Fibroblast of villous mesenchyme (primary cell): Measurements from ENCODE around the gene HOTAIR. TPM values are rescaled to one million over a fixed set of nuclear protein-coding genes. Genes with fewer than 3 reads are reported as not detected.

ENCODE experiments used
- DNase-seq: peaks from one replicate; pipeline ENCODE4 v3.0.0-alpha.2; 2010; ENCODE audit warnings: low read depth
- H3K4me3 ChIP-seq: 2 replicates; pipeline ENCODE4 v1.5.1; 2011; ENCODE audit warnings: low read depth, mild to moderate bottlenecking, low read length
- total RNA-seq: library from RNA; depleted of rRNA; stranded (reverse); fragments of >200 nt; gene quantifications from 2 replicates; pipeline ENCODE4 v1.2.3, GENCODE V29; 2012
- TF ChIP-seq, protein P1 (sequence below): IDR thresholded peaks from 2 replicates; pipeline ENCODE4 v1.5.1; 2012; ENCODE audit warnings: low read depth, mild to moderate bottlenecking, low read length; ENCODE audit not compliant: insufficient read depth

HOTAIR gene
- total RNA-seq, 1 donor: 0.86 TPM

GRCh38 chr12:53944907-53945847 lies 29.6 kb downstream of the HOTAIR start:
- no peak overlapping the region for H3K4me3 ChIP-seq
- DNase-seq: no peak
- TF ChIP-seq, protein P1, sequence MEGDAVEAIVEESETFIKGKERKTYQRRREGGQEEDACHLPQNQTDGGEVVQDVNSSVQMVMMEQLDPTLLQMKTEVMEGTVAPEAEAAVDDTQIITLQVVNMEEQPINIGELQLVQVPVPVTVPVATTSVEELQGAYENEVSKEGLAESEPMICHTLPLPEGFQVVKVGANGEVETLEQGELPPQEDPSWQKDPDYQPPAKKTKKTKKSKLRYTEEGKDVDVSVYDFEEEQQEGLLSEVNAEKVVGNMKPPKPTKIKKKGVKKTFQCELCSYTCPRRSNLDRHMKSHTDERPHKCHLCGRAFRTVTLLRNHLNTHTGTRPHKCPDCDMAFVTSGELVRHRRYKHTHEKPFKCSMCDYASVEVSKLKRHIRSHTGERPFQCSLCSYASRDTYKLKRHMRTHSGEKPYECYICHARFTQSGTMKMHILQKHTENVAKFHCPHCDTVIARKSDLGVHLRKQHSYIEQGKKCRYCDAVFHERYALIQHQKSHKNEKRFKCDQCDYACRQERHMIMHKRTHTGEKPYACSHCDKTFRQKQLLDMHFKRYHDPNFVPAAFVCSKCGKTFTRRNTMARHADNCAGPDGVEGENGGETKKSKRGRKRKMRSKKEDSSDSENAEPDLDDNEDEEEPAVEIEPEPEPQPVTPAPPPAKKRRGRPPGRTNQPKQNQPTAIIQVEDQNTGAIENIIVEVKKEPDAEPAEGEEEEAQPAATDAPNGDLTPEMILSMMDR: no peak

GRCh38 chr12:53944209-53944608 lies 30.5 kb downstream of the HOTAIR start:
- no peak for DNase-seq

DNA sequence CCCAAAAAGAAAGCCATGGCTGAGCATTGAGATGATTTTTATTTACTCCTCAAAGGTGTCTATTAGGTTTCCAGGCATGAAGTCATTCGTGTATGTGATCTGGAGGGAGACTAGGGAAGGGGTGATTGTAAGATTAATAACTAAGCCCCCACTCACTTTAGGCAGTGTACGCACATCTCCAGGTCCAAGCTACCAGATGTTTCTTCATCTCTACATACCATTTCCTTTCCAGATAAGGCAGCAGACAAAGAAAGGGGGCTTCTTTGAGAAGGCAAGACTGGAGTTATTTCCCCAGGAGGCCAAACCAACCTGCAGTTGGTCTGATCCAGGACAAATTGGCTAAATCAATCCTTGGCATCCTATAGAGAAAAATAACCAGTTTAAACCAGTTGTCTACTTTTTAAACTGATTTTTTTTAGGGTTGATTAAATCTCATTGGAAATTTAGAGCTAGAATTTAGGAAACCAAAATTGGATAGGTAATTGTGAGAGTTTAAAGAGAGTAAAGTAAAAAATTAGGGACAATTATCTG lies 32.2 kb downstream of the HOTAIR start:
- H3K4me3 ChIP-seq: no peak overlapping the region
- TF ChIP-seq, protein P1: no peak
- DNase-seq: no peak

More at GRCh38 chr12:53944209-53944608, 30.5 kb downstream of the HOTAIR start:
- TF ChIP-seq, protein P1: no peak
- no peak overlapping the region for H3K4me3 ChIP-seq

DNA sequence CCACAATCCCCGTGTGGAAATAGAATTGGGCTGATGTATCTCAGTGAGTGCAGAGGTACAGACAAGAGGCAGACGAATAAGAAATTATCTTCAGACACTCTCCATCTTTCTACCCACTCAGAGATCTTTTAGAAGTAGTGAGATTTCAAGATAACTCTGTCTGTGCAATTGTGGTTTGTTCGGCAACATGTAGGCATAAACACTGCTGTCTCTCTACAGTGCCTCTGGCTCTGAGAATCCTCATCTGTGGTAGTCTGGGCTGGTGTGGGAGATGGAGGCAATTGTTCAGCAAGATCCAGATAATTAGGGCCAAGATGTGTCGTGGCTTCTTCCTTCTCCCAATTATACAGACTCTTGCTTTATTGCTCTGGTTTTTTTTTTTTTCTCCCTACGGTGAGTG lies 33.0 kb downstream of the HOTAIR start:
- no peak overlapping the region for H3K4me3 ChIP-seq
- TF ChIP-seq, protein P1: no peak

GRCh38 chr12:53941187-53941586 lies 33.6 kb downstream of the HOTAIR start:
- TF ChIP-seq, protein P1: no peak
- no peak for DNase-seq
- no peak overlapping the region for H3K4me3 ChIP-seq

More for the DNA sequence above, 33.0 kb downstream of the HOTAIR start:
- DNase-seq: no peak

DNA sequence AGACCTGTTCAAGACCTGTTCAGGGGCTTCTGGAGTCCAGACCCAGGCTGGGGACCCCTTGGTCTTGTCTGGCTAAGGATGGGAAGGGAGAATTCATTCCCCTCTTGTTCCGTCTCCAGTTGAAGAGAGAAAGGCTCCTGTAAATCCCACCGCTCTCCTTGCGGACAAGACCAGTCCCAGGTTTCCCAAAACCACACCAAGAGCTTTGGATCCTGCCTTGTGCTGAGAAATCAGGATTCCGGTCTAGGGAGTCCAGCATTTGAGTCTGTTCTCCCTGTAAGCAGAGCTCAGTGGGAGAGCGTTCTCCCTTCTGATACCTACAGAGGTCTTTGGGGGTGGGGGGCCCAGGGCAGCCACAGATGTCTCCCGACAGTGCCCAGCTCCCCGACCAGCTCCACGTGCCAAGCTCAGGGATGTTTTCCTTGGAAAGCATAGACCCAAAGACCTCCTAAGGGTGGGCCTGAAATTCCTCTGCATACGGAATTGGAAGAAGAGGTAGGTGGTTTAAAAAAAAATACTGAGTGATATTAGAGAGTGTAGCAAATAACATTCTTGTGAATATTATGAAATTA lies 34.2 kb downstream of the HOTAIR start:
- DNase-seq: no peak
- H3K4me3 ChIP-seq: no peak overlapping the region
- TF ChIP-seq, protein P1: no peak
